GM12872 (cell line): Measurements from ENCODE around the gene TMEM8B.

ENCODE experiments used
- TF ChIP-seq, protein P1 (sequence below): IDR thresholded peaks from 3 replicates; pipeline ENCODE4 v1.5.1; 2011; ENCODE audit warnings: low read depth, mild to moderate bottlenecking, low read length, moderate library complexity; ENCODE audit not compliant: insufficient read depth

The TMEM8B gene

DNA sequence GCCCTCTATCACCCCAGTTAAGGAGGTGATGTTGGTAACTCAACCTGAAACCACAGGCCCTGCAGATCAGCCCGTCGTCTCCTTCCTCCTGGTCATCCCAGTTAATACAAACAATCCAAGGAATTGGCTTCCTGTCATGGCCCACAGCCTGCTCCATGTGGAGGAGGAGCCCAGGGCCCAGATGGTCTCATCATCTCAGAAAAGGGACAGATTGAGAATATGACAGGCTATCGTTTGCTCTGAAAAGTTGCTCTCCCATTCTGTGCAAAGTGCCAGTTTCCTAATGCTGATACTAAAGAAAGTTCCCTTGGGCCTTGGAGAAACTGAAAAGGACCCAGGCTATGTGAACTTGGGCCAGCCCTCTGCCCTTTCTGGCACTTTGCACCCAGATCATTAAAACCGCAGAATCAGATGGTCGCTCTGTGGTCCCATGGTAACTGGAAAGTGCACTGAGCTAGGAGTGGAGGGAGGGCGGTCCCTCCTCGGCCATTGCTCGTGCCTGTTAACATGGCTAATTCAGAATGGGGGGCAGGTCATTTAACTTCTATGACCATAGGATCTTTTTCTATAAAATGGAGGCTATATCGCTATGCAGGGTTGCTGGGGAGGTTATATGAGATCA is 79.6 kb downstream of the TMEM8B start:
- TF ChIP-seq, protein P1, sequence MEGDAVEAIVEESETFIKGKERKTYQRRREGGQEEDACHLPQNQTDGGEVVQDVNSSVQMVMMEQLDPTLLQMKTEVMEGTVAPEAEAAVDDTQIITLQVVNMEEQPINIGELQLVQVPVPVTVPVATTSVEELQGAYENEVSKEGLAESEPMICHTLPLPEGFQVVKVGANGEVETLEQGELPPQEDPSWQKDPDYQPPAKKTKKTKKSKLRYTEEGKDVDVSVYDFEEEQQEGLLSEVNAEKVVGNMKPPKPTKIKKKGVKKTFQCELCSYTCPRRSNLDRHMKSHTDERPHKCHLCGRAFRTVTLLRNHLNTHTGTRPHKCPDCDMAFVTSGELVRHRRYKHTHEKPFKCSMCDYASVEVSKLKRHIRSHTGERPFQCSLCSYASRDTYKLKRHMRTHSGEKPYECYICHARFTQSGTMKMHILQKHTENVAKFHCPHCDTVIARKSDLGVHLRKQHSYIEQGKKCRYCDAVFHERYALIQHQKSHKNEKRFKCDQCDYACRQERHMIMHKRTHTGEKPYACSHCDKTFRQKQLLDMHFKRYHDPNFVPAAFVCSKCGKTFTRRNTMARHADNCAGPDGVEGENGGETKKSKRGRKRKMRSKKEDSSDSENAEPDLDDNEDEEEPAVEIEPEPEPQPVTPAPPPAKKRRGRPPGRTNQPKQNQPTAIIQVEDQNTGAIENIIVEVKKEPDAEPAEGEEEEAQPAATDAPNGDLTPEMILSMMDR: no peak

DNA sequence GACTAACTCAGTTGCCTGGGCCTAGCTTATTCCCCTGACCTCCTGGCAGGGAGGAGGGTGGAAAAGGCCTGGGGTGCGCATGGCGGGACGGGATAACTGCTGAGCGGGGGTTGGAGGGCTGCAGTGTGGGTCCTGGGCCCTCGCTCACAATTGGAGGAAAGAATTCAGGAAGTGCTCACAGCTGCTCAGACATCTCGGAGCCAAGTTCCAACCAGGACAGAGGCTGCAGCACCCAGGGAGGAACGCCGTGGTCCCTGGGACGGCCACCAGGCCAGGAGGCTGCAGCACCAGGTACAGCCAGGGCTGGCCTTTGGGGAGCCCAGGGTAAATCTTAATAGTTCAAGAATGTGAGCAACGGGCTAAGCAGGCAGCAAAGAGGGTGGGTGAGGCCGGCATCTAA is 80.2 kb downstream of the TMEM8B start, which contains the start of gene SPAAR:
SPAAR (plus strand) TSS at position 217 of the 400 bp plus-strand sequence. CDS start 974 bp downstream, outside the sequence.
- TF ChIP-seq, protein P1: no peak

DNA sequence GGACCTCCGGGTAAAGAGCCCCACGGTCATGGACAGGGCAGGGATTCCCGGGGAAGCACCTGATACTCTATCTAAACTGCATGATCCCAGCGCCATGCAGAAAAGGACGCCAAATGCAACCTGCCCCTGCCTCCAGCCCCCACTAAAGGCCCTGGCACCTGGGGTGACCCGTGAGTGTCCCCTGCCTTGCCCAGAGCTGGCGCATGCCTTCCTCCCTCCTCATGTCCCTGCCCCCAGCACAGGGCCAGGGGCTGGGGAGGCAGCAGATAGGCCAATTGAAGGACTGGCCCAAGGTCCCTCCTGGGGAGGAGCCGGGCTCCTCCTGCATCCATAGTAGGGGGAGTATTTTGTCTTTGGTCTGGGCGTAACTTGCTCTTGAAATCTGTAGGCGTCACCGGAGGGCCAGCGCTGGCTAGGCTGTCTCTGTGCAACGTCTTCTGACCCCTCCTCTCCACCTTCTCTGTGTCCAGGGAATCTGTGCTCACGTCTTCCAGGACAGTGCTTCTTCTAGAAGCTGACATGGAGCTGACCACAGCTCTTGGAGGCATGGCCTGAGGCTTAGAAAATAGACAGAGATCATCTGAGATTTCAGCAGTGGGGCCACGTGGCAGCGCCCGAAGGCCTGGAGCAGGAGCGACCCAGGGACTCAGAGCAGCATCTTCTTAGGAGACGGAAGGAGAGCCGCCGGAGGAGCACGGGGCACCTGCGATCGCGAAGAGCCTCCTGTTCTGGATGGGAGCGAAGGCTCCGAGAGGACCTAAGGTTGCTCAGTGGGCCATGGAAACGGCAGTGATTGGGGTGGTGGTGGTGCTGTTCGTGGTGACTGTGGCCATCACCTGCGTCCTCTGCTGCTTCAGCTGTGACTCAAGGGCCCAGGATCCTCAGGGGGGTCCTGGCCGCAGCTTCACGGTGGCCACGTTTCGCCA is 80.9 kb downstream of the TMEM8B start:
- TF ChIP-seq, protein P1: no peak

GRCh38 chr9:35910613-35911359 is 81.8 kb downstream of the TMEM8B start:
- TF ChIP-seq, protein P1: peak; percentile 52

GRCh38 chr9:35911690-35912089 is 82.7 kb downstream of the TMEM8B start:
- TF ChIP-seq, protein P1: no peak

DNA sequence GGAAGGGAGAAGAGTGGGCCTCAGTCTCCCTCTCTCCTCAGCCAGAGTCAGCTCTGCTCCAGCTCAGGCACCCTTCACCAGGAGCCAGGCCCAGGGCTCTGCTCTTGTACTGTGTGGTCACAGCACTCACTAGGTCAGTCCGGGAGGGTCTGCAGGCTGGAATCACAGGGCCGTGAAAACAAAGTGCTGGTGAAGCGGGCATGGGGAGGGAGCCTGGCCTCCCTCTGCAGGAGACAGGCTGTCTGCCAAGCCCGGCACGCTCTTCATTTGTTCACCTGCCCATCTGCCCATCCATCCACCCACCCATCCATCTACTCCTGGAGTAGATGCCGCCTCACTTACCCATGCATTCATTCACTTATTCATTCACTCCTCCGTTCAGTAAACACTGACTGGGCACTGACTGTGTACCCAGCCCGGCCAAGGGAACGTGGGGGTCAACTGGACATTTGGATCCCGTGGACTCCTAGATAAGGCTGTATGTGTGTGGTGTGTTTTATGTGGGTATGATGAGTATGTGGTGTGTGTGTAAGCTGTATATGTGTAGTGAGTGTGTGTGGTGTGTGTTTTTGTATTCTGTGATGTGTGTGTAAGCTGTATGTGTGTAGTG is 83.9 kb downstream of the TMEM8B start:
- TF ChIP-seq, protein P1: no peak
